Esophagus muscularis mucosa (tissue), 4 donors: ENCODE results near the gene NAT8. TPM values are rescaled to one million over a fixed set of nuclear protein-coding genes. Genes with fewer than 3 reads are reported as not detected.
"Not testable (repeated sequence)": the region's sequence is repeated elsewhere in the genome, so short reads cannot be mapped to it uniquely, and the experiment has no call there.

Source experiments
- DNase-seq: peaks from one replicate; pipeline ENCODE4 v3.0.0-alpha.2; 2017; ENCODE audit errors: extremely low spot score
- H3K27ac ChIP-seq, 4 donors: fragments of 200-600 bp; sonication (generic); replicated peaks in 1 of 4; 1 replicate in 3 of 4; 2 replicates in 1 of 4; pipeline ENCODE4 v1.5.1; 2016 to 2019; ENCODE audit warnings: mild to moderate bottlenecking in 1 of 4
- H3K27me3 ChIP-seq, 4 donors: fragments of 200-600 bp; sonication (generic); one replicate each; pipeline versions ENCODE4 v1.5.1 to v1.6.0; 2016 to 2019
- H3K36me3 ChIP-seq, 4 donors: fragments of 200-600 bp; sonication (generic); one replicate each; pipeline ENCODE4 v1.5.1; 2016 to 2019
- H3K4me1 ChIP-seq, 4 donors: fragments of 200-600 bp; sonication (generic); one replicate each; pipeline ENCODE4 v1.5.1; 2016 to 2019
- H3K4me3 ChIP-seq, 4 donors: fragments of 200-600 bp; sonication (generic); 1 replicate in 2 of 4; 2 replicates in 2 of 4; pipeline ENCODE4 v1.5.1; 2016 to 2019; ENCODE audit warnings: mild to moderate bottlenecking in 4 of 4, moderate library complexity in 1 of 4
- H3K9me3 ChIP-seq, 4 donors: fragments of 200-600 bp; sonication (generic); 1 replicate in 3 of 4; 2 replicates in 1 of 4; pipeline ENCODE4 v1.5.1; 2016 to 2019
- EP300 ChIP-seq: sonication (generic); formaldehyde crosslinking; IDR thresholded peaks from one replicate; pipeline ENCODE4 v1.6.1; 2017; ENCODE audit warnings: antibody characterized with exemption
- POLR2A ChIP-seq: fragments of 450-650 bp; IDR thresholded peaks from one replicate; pipeline ENCODE4 v1.6.1; 2017; ENCODE audit warnings: antibody characterized with exemption, moderate library complexity, mild to moderate bottlenecking, low read depth
- POLR2AphosphoS5 ChIP-seq, 2 donors: sonication (generic); formaldehyde crosslinking; IDR thresholded peaks; one replicate each; pipeline ENCODE4 v1.6.1; 2017; ENCODE audit warnings: antibody characterized with exemption in 2 of 2
- WGBS: methylation state at CpG from one replicate; pipeline ENCODE4 v1.1.5; 2018; 5-methylcytosine and 5-hydroxymethylcytosine counted together
- intact Hi-C: fragments of 100-400 bp; cut with DNase I; formaldehyde crosslinking; loops from one replicate; pipeline ENCODE4 v1.15.1; 2023
- total RNA-seq, 4 donors: library from RNA; depleted of rRNA; stranded (reverse); fragments of >200 nt; gene quantifications; one replicate each; pipeline versions ENCODE4 v1.1.0 to v1.2.1, GENCODE V29; 2016
- TF ChIP-seq, protein P1 (sequence below), 3 experiments: fragments of 200-600 bp in 2 of 3; fragments of 450-650 bp in 1 of 3; sonication (generic) in 2 of 3; IDR thresholded peaks; one replicate each; pipeline ENCODE4 v1.5.1; 2017 to 2019; ENCODE audit warnings: antibody characterized with exemption in 3 of 3, mild to moderate bottlenecking in 2 of 3, moderate library complexity in 1 of 3

Gene NAT8
- total RNA-seq, 4 donors from 2014 or later = not detected

DNA sequence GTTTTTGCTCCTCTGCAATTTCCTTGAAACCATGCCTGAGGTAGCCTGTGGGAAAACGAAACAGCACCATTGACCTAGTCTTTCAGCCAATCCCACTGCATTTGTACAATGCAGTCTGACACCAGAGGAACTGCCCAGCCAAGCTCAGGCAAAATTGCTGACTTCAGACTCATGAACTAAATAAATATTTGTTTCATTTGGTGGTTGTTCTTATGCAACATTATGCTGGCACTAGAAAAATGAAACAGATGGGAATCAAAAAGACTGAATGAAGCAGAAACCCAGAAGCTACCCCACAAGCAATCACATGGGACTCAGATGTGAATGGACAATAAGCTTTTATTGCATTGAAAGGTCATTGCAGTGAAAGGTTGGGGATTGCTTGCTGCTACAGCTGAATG, 1.7 kb downstream of the NAT8 start:
- Histone ChIP-seq H3K4me3 (no peak overlapping the region), H3K4me1 (peaks cover 0 to 6% (median 1%) of the 10 kb centered on the region in 4 donors), H3K27me3 (peaks cover 0 to 4% (median 0%) of the 10 kb centered on the region in 4 donors), H3K9me3 (no peaks in the 10 kb centered on the region), H3K27ac (no peak overlapping the region), H3K36me3 (no peaks in the 10 kb centered on the region)
- TF ChIP-seq POLR2A (no peak), POLR2AphosphoS5 (IDR thresholded peaks at IDR 0.05) (no peak), EP300 (no peak)
- TF ChIP-seq, protein P1, sequence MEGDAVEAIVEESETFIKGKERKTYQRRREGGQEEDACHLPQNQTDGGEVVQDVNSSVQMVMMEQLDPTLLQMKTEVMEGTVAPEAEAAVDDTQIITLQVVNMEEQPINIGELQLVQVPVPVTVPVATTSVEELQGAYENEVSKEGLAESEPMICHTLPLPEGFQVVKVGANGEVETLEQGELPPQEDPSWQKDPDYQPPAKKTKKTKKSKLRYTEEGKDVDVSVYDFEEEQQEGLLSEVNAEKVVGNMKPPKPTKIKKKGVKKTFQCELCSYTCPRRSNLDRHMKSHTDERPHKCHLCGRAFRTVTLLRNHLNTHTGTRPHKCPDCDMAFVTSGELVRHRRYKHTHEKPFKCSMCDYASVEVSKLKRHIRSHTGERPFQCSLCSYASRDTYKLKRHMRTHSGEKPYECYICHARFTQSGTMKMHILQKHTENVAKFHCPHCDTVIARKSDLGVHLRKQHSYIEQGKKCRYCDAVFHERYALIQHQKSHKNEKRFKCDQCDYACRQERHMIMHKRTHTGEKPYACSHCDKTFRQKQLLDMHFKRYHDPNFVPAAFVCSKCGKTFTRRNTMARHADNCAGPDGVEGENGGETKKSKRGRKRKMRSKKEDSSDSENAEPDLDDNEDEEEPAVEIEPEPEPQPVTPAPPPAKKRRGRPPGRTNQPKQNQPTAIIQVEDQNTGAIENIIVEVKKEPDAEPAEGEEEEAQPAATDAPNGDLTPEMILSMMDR (IDR thresholded peaks at IDR 0.05) = no peak
- intact Hi-C loops = no loop called here
- 50% methylated on average over 1 of the region's 1 CpG for WGBS
- DNase-seq = peak; percentile 80

DNA sequence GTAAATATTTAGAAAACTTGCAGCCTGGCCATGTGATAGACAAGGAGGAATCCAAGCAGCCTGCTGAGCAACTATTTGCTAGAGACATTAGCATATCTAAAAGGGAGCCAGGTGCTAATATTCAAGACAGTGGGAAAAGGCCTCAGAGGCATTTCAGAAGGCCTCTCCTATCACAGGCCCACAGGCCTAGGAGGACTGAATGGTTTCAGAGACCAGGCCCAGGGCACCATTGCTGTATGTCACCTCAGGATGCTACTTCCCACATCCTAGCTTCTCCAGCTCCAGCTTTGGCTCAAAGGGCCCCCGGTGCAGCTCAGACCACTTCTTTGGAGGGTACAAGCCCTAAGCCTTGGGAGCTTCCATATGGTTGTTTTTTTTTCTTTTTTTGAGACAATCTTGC, 3.8 kb downstream of the NAT8 start:
- Histone ChIP-seq H3K27ac (no peak overlapping the region), H3K4me1 (peaks cover 0 to 6% (median 1%) of the 10 kb centered on the region in 4 donors), H3K27me3 (no peaks in the 10 kb centered on the region), H3K4me3 (no peak overlapping the region), H3K36me3 (no peaks in the 10 kb centered on the region), H3K9me3 (no peaks in the 10 kb centered on the region)
- DNase-seq = no peak
- no peak for TF ChIP-seq EP300
- TF ChIP-seq, protein P1 (IDR thresholded peaks at IDR 0.05) = no peak
- no peak for TF ChIP-seq POLR2AphosphoS5 (IDR thresholded peaks at IDR 0.05)
- TF ChIP-seq POLR2A = no peak
- intact Hi-C loops = no loop called here
- WGBS = no CpG with 5 or more reads among the region's 1 CpG

DNA sequence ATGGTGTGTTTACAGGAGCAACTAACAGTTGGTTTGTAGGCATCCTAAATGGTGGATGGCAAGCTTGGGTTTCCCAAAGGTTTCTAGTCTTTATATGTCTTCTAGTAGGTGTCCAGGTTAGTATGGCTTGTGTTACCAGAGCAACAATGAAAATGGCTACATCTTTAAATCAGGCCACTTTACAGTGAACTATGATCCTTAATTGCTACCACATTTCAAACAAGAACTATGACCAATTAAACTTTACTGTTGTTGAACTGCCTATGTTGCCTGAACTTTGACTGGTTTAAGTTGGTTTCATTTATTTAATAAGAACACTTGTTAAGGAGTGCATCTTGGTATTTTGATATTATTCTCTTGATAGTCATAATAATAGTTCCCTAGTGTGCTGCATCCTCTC, 5.2 kb downstream of the NAT8 start:
- H3K36me3 ChIP-seq, H3K4me3 ChIP-seq, H3K27ac ChIP-seq, H3K4me1 ChIP-seq, DNase-seq, intact Hi-C loops, H3K9me3 ChIP-seq, H3K27me3 ChIP-seq: not testable (repeated sequence)

DNA sequence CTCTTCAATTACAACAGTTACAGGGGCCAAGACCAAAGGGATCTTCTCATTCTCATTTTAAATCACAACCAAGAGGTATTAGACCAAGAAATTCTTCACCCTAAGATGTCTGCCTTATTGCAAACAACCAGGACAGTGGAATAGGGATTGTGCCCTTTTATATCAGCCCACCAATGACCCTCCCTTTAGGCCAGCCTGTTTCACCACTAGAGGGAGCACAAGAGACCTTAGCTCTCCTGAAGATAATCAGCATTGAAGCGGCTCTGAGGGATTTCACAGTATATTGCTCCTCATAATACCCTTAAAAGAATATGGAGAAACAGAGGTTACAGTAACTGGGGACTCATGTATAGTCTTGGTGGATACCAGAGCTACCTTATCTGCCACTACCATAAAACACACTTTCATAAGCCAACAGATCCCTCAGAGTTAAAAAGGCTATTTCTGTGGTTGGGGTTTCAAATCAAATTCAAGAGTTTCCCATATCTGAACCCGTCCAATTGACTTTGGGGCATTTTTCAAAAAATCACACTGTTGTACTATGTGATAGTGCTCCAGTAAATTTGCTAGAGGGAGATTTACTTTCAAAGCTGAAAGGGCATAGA, 11.5 kb downstream of the NAT8 start:
- H3K27ac ChIP-seq, H3K4me1 ChIP-seq, H3K27me3 ChIP-seq, H3K9me3 ChIP-seq, H3K36me3 ChIP-seq, intact Hi-C loops, H3K4me3 ChIP-seq, DNase-seq: not testable (repeated sequence)
- TF ChIP-seq, protein P1 (IDR thresholded peaks at IDR 0.05) = peak in 2 of 3 experiments; percentile 8 to 45
- no CpG with 5 or more reads among the region's 2 CpGs for WGBS

DNA sequence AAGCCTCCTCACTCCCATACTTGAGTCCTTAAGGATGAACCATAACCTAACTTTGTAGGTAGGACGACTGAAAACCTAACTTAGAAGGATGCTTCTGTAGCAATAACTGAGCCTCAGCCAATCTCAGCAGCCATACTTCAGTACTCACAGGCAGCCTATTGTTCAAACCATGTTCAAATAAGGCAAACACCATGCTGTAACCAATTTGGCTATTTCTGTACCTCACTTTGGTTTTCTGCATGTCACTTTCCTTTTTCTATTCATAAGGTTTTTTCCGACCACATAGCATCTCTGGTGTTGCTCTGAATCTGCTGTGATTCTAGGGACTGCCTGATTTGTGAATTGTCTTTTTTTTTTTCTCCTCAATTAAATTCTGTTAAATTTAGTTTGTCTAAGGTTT, 13.7 kb downstream of the NAT8 start:
- H3K36me3 ChIP-seq, H3K9me3 ChIP-seq, DNase-seq, H3K4me1 ChIP-seq, H3K27me3 ChIP-seq, H3K4me3 ChIP-seq, H3K27ac ChIP-seq, intact Hi-C loops: not testable (repeated sequence)
- WGBS = 83% methylated on average over 2 of the region's 2 CpGs

DNA sequence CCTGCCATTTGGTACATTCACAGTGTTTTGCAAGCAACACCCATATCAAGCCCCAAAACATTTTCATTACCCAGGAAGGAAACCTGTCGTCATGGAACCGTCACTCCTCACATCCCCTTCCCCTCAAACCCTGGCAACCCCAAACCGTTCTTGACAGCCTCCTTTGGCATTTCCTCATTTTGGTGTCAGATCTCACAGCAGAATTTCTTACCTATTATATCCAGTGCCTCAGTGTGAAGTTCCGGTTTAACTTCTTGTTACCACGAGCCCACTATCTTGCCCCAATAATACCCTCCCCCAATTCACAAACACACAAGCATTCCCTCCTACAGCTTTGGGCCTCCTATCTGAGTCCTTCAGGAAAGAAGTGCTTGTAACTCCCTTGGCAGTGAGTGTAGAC, 16.0 kb downstream of the NAT8 start:
- H3K4me3 ChIP-seq, DNase-seq, intact Hi-C loops, H3K4me1 ChIP-seq, H3K27ac ChIP-seq, H3K9me3 ChIP-seq, H3K36me3 ChIP-seq, H3K27me3 ChIP-seq: not testable (repeated sequence)
- 54% methylated on average over 5 of the region's 5 CpGs for WGBS

DNA sequence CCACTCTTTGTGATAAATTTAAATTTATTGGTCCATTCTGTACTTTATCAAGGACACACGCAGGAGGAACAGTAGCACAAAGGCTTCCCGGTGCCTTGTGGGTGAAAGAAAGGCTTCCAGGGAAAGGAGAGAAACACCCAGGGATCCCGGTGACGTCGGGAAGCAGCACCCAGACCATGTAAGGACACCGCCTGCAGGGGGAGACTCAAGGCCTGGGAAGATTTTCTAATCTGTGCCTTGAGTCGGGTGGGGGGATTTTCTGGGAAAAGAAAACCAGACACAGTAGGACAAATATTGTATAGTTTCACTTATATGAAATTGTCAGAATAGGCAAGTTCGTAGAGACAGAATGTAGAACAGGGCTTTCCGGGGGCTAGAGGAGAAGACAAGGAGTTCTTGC, 17.6 kb downstream of the NAT8 start:
- WGBS = 79% methylated on average over 4 of the region's 9 CpGs
- H3K36me3 ChIP-seq, H3K4me1 ChIP-seq, H3K27me3 ChIP-seq, DNase-seq, H3K9me3 ChIP-seq, intact Hi-C loops, H3K4me3 ChIP-seq, H3K27ac ChIP-seq: not testable (repeated sequence)

DNA sequence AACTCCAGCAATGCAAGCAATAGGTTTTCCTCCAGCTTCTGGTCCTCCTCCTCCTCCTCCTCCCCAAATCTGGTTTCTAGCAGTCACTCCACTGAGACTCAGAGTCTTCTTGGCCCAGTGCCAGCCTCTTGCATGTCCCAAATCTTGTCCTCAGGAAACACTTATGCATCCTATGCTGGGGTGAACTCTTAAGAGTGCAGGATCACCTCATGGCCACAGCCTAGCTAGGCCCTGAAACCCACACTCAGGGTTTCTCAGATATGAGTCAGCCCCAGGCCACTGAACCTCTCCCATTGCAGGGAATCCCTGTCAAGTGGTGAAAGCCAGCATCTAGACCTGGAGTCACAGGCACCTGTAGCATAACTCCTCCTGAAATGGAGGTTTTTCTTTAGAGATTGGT, 18.2 kb downstream of the NAT8 start:
- H3K36me3 ChIP-seq, H3K4me3 ChIP-seq, H3K4me1 ChIP-seq, intact Hi-C loops, H3K27ac ChIP-seq, H3K27me3 ChIP-seq, H3K9me3 ChIP-seq, DNase-seq: not testable (repeated sequence)

DNA sequence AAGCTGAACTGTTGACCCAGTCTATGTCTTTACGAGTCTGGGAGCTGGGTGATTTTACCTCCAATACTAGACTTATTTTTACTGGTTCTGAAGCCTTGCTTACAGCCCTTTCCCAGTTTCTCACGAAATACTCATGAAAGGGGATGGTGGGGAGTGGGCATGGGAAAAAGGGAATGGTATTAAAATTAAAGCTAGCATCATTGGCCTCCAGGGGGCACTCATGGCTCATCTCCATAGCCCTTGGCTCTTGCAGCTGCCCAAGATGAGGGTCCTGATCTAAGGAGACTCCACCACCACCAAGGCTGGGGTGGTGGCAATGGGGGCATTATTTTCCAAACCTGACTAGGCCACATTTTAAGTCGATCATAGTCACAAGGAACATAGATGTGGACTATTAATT, 22.3 kb downstream of the NAT8 start:
- H3K4me3 ChIP-seq, H3K27me3 ChIP-seq, H3K4me1 ChIP-seq, DNase-seq, H3K27ac ChIP-seq, H3K36me3 ChIP-seq, H3K9me3 ChIP-seq, intact Hi-C loops: not testable (repeated sequence)
- WGBS = 85% methylated on average over 3 of the region's 3 CpGs
